Adrenal gland (tissue), 12 donors: ENCODE results near the gene KLF4. TPM values are rescaled to one million over a fixed set of nuclear protein-coding genes. Genes with fewer than 3 reads are reported as not detected.

Experiments used
- DNase-seq, 7 donors: peaks; one replicate each; pipeline ENCODE4 v3.0.0-alpha.2; 2019 to 2020
- H3K27ac ChIP-seq, 5 donors: fragments of 200-600 bp; sonication (generic) in 4 of 5; 1 replicate in 3 of 5; 2 replicates in 2 of 5; pipeline versions ENCODE4 v1.5.1 to v1.8.0; 2016 to 2020; ENCODE audit warnings: mild to moderate bottlenecking in 1 of 5
- H3K27me3 ChIP-seq: fragments of 200-600 bp; 2 replicates; pipeline ENCODE4 v1.8.0; 2021
- H3K36me3 ChIP-seq, 2 donors: fragments of 200-600 bp; replicated peaks in 1 of 2; 1 replicate in 1 of 2; 2 replicates in 1 of 2; pipeline versions ENCODE4 v1.5.1 to v1.8.0; 2018 to 2022
- H3K4me1 ChIP-seq, 2 donors: fragments of 200-600 bp; replicated peaks in 1 of 2; 1 replicate in 1 of 2; 2 replicates in 1 of 2; pipeline versions ENCODE4 v1.5.1 to v1.8.0; 2018 to 2021
- H3K4me3 ChIP-seq, 4 donors: fragments of 200-600 bp; sonication (generic) in 3 of 4; one replicate each; pipeline ENCODE4 v1.5.1; 2016 to 2018
- H3K9me3 ChIP-seq, 3 donors: fragments of 200-600 bp; sonication (generic) in 1 of 3; replicated peaks in 1 of 3; 1 replicate in 2 of 3; 2 replicates in 1 of 3; pipeline versions ENCODE4 v1.5.1 to v1.8.0; 2016 to 2021
- CTCF ChIP-seq, 6 experiments: fragments of 450-650 bp in 4 of 6; fragments of 200-600 bp in 2 of 6; sonication (generic) in 1 of 6; IDR thresholded peaks; 1 replicate in 5 of 6; 2 replicates in 1 of 6; pipeline versions ENCODE4 v1.5.1 to v1.8.0; 2016 to 2021; ENCODE audit warnings: antibody characterized with exemption in 6 of 6, mild to moderate bottlenecking in 2 of 6, moderate library complexity in 1 of 6
- POLR2A ChIP-seq, 2 donors: fragments of 450-650 bp; IDR thresholded peaks; one replicate each; pipeline ENCODE4 v1.6.1; 2017; ENCODE audit warnings: antibody characterized with exemption in 2 of 2, mild to moderate bottlenecking in 2 of 2, moderate library complexity in 1 of 2
- WGBS, 4 donors: extraction: QIAGEN DNeasy Blood & Tissue Kit in 2 of 4; methylation state at CpG; one replicate each; pipeline versions ENCODE4 v1.1.5 to v1.1.7; 2013 to 2017; 5-methylcytosine and 5-hydroxymethylcytosine counted together
- intact Hi-C, 2 donors: fragments of 100-400 bp; cut with DNase I; formaldehyde crosslinking; loops; one replicate each; pipeline versions ENCODE4 v1.14.1 to v1.15.0; 2022 to 2023
- polyA plus RNA-seq, 3 donors: library from polyadenylated mRNA; stranded (reverse); fragments of 200-250 nt in 2 of 3; fragments of 350-450 nt in 1 of 3; fragmentation: Illumina TruSeq in 1 of 3; extraction: RNeasy Lipid Tissue Mini Kit (QIAGEN cat#74804) in 1 of 3; gene quantifications; one replicate each; pipeline ENCODE4 v1.2.3, GENCODE V29; 2013 to 2014
- total RNA-seq, 9 donors: library from RNA; depleted of rRNA in 4 of 9; stranded (reverse); fragments of >200 nt in 4 of 9; fragments of 120-200 nt in 1 of 9; fragmentation: NEBNext Ultra II Directional in 1 of 9; extraction: Animal tissue kit (Norgen Biotek cat#: 25700) in 1 of 9; gene quantifications; one replicate each; pipeline versions ENCODE4 v1.1.0 to v1.2.4, GENCODE V29; 2013 to 2023
- donor health status: healthy with polysubstance abuse.
- donor health status: Bipolar disorder and iron deficiency.
- donor health status: DM: yes; HTN: yes; CAD: no.
- donor health status: DM: no; HTN: no; CAD: no.
- donor health status: DM: no; HTN: no; CAD: no.
- donor health status: DM: yes; HTN: yes; CAD: no.

KLF4 gene
- total and polyA plus RNA-seq, 12 donors, result 3.3 to 58.3 (median 14.8) TPM

- Histone ChIP-seq H3K27me3 (no peaks in the 10 kb centered on the region), H3K36me3 (no peaks in the 10 kb centered on the region), H3K9me3 (no peaks in the 10 kb centered on the region), H3K27ac (peak overlapping the region in 1 of 5 donors; percentile 28), H3K4me3 (no peak overlapping the region), H3K4me1 (peaks cover 0 to 5% of the 10 kb centered on the region in 2 donors)
- WGBS, 4 donors, result 42 to 66% (median 57%) methylated on average over 4 of the region's 4 CpGs
- intact Hi-C loops, result loop anchor here (10.0 kb wide), 3 partner anchors 154 to 954 kb away; no protein-coding TSS in a partner anchor
- TF ChIP-seq POLR2A (IDR thresholded peaks at IDR 0.05) (no peak), CTCF (IDR thresholded peaks at IDR 0.05) (no peak)
- DNase-seq, result no peak
Observed at GRCh38 chr9:107481035-107481434, 8.5 kb downstream of the KLF4 start.

GRCh38 chr9:107480386-107480789, 9.2 kb downstream of the KLF4 start:
- 23 to 45% (median 36%) methylated on average over 10 to 12 of the region's 12 CpGs for WGBS, 4 donors
- intact Hi-C loops, result loop anchor here (10.0 kb wide), 3 partner anchors 154 to 954 kb away; no protein-coding TSS in a partner anchor
- DNase-seq, result peak; percentile 30 to 74 (median 66)

GRCh38 chr9:107478805-107479204, 10.8 kb downstream of the KLF4 start:
- no peaks in the 10 kb centered on the region for H3K9me3 ChIP-seq
- intact Hi-C loops, result no loop called here
- 77 to 91% (median 86%) methylated on average over 4 of the region's 4 CpGs for WGBS, 4 donors

More at GRCh38 chr9:107480386-107480789, 9.2 kb downstream of the KLF4 start:
- TF ChIP-seq POLR2A (IDR thresholded peaks at IDR 0.05) (no peak), CTCF (IDR thresholded peaks at IDR 0.05) (no peak)
- H3K4me1 ChIP-seq, result peaks cover 0 to 5% of the 10 kb centered on the region in 2 donors
- H3K27ac ChIP-seq, result peak overlapping the region in 1 of 5 donors; percentile 28
- H3K9me3 ChIP-seq, result no peaks in the 10 kb centered on the region
- H3K4me3 ChIP-seq, result no peak overlapping the region
- no peaks in the 10 kb centered on the region for H3K36me3 ChIP-seq
- H3K27me3 ChIP-seq, result no peaks in the 10 kb centered on the region

GRCh38 chr9:107474124-107474523, 15.4 kb downstream of the KLF4 start:
- Histone ChIP-seq H3K27ac (no peak overlapping the region), H3K9me3 (no peaks in the 10 kb centered on the region), H3K27me3 (no peaks in the 10 kb centered on the region), H3K36me3 (no peaks in the 10 kb centered on the region), H3K4me3 (no peak overlapping the region), H3K4me1 (no peaks in the 10 kb centered on the region)
- TF ChIP-seq CTCF (IDR thresholded peaks at IDR 0.05) (no peak), POLR2A (IDR thresholded peaks at IDR 0.05) (no peak)
- no peak for DNase-seq
- 91 to 96% (median 92%) methylated on average over 6 of the region's 6 CpGs for WGBS, 4 donors
- intact Hi-C loops, result no loop called here

More at GRCh38 chr9:107478805-107479204, 10.8 kb downstream of the KLF4 start:
- peaks cover 0 to 5% of the 10 kb centered on the region in 2 donors for H3K4me1 ChIP-seq
- H3K27me3 ChIP-seq, result no peaks in the 10 kb centered on the region
- no peak for DNase-seq
- no peak overlapping the region for H3K27ac ChIP-seq
- TF ChIP-seq POLR2A (IDR thresholded peaks at IDR 0.05) (no peak), CTCF (IDR thresholded peaks at IDR 0.05) (no peak)
- H3K36me3 ChIP-seq, result no peaks in the 10 kb centered on the region
- no peak overlapping the region for H3K4me3 ChIP-seq
